Panc1 (cell line): Measurements from ENCODE around the gene QKI.

Source experiments
- CTCF ChIP-seq: fragments of 450-650 bp; IDR thresholded peaks from 2 replicates; pipeline ENCODE4 v1.5.1; 2017; ENCODE audit warnings: mild to moderate bottlenecking
- POLR2AphosphoS5 ChIP-seq: IDR thresholded peaks from 2 replicates; pipeline ENCODE4 v1.6.1; 2012; ENCODE audit warnings: mild to moderate bottlenecking, low read depth, low read length, moderate library complexity
- REST ChIP-seq, 2 experiments: IDR thresholded peaks; 2 replicates each; pipeline ENCODE4 v1.6.1; 2011 to 2012; ENCODE audit warnings: low read depth in 2 of 2, control low read depth in 1 of 2, low read length in 1 of 2, mild to moderate bottlenecking in 1 of 2, moderate library complexity in 1 of 2; ENCODE audit not compliant: insufficient read depth in 1 of 2
- SIN3A ChIP-seq: IDR thresholded peaks from 2 replicates; pipeline ENCODE4 v1.6.1; 2012; ENCODE audit warnings: low read depth, mild to moderate bottlenecking, low read length, moderate library complexity, borderline replicate concordance; ENCODE audit not compliant: insufficient read depth

GRCh38 chr6:163588220-163588919, 173.9 kb downstream of the QKI start:
- TF ChIP-seq CTCF, result no peak
- TF ChIP-seq REST (IDR thresholded peaks at IDR 0.05; ENCODE audit: insufficient read depth in 1 of 2, low read depth in 2 of 2, low read length in 1 of 2), result no peak
- no peak for TF ChIP-seq POLR2AphosphoS5
- TF ChIP-seq SIN3A, result no peak
